Renal cortical epithelial cell (primary cell): ENCODE data around the gene TMEM63B. TPM values are rescaled to one million over a fixed set of nuclear protein-coding genes. Genes with fewer than 3 reads are reported as not detected.
"Not testable (repeated sequence)": the region's sequence is repeated elsewhere in the genome, so short reads cannot be mapped to it uniquely, and the experiment has no call there.

ENCODE experiments used
- DNase-seq: peaks from one replicate; pipeline ENCODE4 v3.0.0-alpha.2; 2011; ENCODE audit warnings: low read depth
- total RNA-seq: library from RNA; depleted of rRNA; stranded (reverse); fragments of >200 nt; gene quantifications from 2 replicates; pipeline ENCODE4 v1.2.3, GENCODE V29; 2014

TMEM63B gene
- total RNA-seq, 1 donor from 2014 or later: 112 TPM

- DNase-seq: peak; percentile 63
Measured at GRCh38 chr6:44094403-44095242, 32.7 kb upstream of the TMEM63B start.

- not testable (repeated sequence) for DNase-seq
Measured at GRCh38 chr6:44095243-44095623, 32.1 kb upstream of the TMEM63B start.

- DNase-seq: peak; percentile 57
Measured at GRCh38 chr6:44096612-44097011, 30.7 kb upstream of the TMEM63B start.

GRCh38 chr6:44097782-44098317 lies 29.5 kb upstream of the TMEM63B start:
- no peak for DNase-seq

GRCh38 chr6:44099192-44099591 lies 28.2 kb upstream of the TMEM63B start:
- no peak for DNase-seq

GRCh38 chr6:44100088-44100550 lies 27.2 kb upstream of the TMEM63B start:
- DNase-seq: no peak

GRCh38 chr6:44101832-44102231 lies 25.5 kb upstream of the TMEM63B start:
- DNase-seq: no peak

GRCh38 chr6:44102527-44102926 lies 24.8 kb upstream of the TMEM63B start:
- DNase-seq: no peak

GRCh38 chr6:44104481-44105021 lies 22.8 kb upstream of the TMEM63B start:
- DNase-seq: no peak

GRCh38 chr6:44105146-44105545 lies 22.2 kb upstream of the TMEM63B start:
- peak; percentile 38 for DNase-seq

- DNase-seq: no peak
Measured at GRCh38 chr6:44105993-44106740, 21.2 kb upstream of the TMEM63B start.

- no peak for DNase-seq
Measured at GRCh38 chr6:44107017-44107416, 20.3 kb upstream of the TMEM63B start.

- no peak for DNase-seq
Measured at GRCh38 chr6:44108471-44108870, 18.9 kb upstream of the TMEM63B start.

- DNase-seq: no peak
Measured at GRCh38 chr6:44109212-44109611, 18.1 kb upstream of the TMEM63B start.

GRCh38 chr6:44110005-44110676 lies 17.2 kb upstream of the TMEM63B start:
- no peak for DNase-seq

- no peak for DNase-seq
Measured at GRCh38 chr6:44110966-44111365, 16.4 kb upstream of the TMEM63B start.

GRCh38 chr6:44111434-44112417 lies 15.6 kb upstream of the TMEM63B start:
- no peak for DNase-seq

- no peak for DNase-seq
Measured at GRCh38 chr6:44113414-44113813, 13.9 kb upstream of the TMEM63B start.

GRCh38 chr6:44115866-44116265 lies 11.5 kb upstream of the TMEM63B start:
- DNase-seq: peak; percentile 74

GRCh38 chr6:44116641-44117382 lies 10.5 kb upstream of the TMEM63B start:
- peak; percentile 83 for DNase-seq
